Dedifferentiated amniotic fluid mesenchymal stem cell (primary cell): ENCODE measurements around the gene DHDH.
A peak's percentile ranks its signal among the peaks of the same experiment; 100 is the strongest.

Source experiments
- DNase-seq: peaks from one replicate; pipeline ENCODE4 v3.0.0-alpha.2; 2016; ENCODE audit errors: extremely low spot score

DHDH gene

DNA sequence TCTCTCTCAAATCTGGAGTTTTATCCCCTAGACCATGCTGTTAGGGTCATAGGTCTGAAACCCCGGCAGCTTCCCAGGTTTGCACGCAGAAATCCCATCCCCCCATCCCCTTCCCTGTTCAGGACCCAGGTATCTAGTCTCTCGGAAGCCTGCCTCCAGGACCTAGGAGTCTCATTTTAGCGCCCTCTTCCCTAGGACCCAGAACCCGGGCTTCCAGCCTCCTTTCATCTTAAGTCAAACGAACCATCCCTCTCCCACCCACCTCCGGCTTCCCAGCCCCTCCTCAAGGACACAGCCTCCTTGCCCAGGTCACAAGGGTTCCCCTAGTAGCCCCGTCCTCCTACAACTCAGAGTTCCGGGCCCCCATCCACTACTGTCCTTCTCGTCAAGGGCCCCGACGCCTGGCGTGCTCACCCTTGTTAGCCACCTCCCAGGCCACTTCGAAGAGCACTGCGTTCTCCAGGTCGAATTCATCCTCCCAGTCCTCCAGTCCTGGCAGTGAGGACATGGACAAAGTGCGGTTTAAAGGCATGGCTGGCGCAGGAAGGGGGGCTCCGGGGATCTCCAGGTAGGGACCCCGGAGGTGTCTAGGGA is 59.2 kb downstream of the DHDH start:
- DNase-seq = no peak

- DNase-seq = peak; percentile 99
Measured at GRCh38 chr19:48993175-48994034, 59.9 kb downstream of the DHDH start, which contains the start of the genes GYS1 and RUVBL2. TSS of gene GYS1 (minus strand) at chr19:48993309. CDS start at chr19:48993112, 197 bp downstream. TSS of gene RUVBL2 (plus strand) at chr19:48993887. CDS start at chr19:48993912, 25 bp downstream.

- no peak for DNase-seq
Measured at GRCh38 chr19:48994035-48994386, 60.5 kb downstream of the DHDH start.
